Kidney (tissue), 14 donors: ENCODE results near the gene APOBEC3C. TPM values are rescaled to one million over a fixed set of nuclear protein-coding genes. Genes with fewer than 3 reads are reported as not detected.
"Not testable (repeated sequence)": the region's sequence is repeated elsewhere in the genome, so short reads cannot be mapped to it uniquely, and the experiment has no call there.

Experiments used
- DNase-seq, 5 donors: peaks; one replicate each; pipeline ENCODE4 v3.0.0-alpha.2; 2013 to 2020
- FAIRE-seq: peaks from 2 replicates; lab custom pipeline; 2012; peaks lifted over from hg19 to GRCh38; lab: Jason Lieb, UNC
- H3K27ac ChIP-seq, 2 donors: one replicate each; pipeline ENCODE4 v1.7.0; 2013; ENCODE audit warnings: low read depth in 2 of 2, low read length in 2 of 2, inconsistent platforms in 1 of 2
- H3K27me3 ChIP-seq: one replicate; pipeline ENCODE4 v1.7.1; 2013; ENCODE audit warnings: low read length, inconsistent platforms; ENCODE audit not compliant: control insufficient read depth, insufficient read depth
- H3K36me3 ChIP-seq, 3 donors: one replicate each; pipeline versions ENCODE4 v1.7.0 to v1.7.1; 2013; ENCODE audit warnings: low read length in 3 of 3, control low read depth in 1 of 3, inconsistent platforms in 1 of 3; ENCODE audit not compliant: insufficient read depth in 3 of 3, control insufficient read depth in 2 of 3
- H3K4me1 ChIP-seq, 3 donors: one replicate each; pipeline versions ENCODE4 v1.7.0 to v1.7.1; 2013; ENCODE audit warnings: low read length in 3 of 3, inconsistent platforms in 1 of 3, low read depth in 1 of 3; ENCODE audit not compliant: control insufficient read depth in 2 of 3, insufficient read depth in 2 of 3
- H3K4me3 ChIP-seq, 3 donors: one replicate each; pipeline versions ENCODE4 v1.7.0 to v1.8.1; 2013; ENCODE audit warnings: low read length in 3 of 3, control low read depth in 1 of 3, inconsistent platforms in 1 of 3
- H3K9ac ChIP-seq, 3 donors: one replicate each; pipeline versions ENCODE4 v1.7.0 to v1.7.1; 2013; ENCODE audit warnings: low read length in 3 of 3, control low read depth in 1 of 3, inconsistent platforms in 1 of 3
- H3K9me3 ChIP-seq, 3 donors: one replicate each; pipeline versions ENCODE4 v1.7.0 to v1.7.1; 2013; ENCODE audit warnings: low read length in 3 of 3, control low read depth in 1 of 3, inconsistent platforms in 1 of 3; ENCODE audit not compliant: control insufficient read depth in 2 of 3, insufficient read depth in 1 of 3
- intact Hi-C: fragments of 100-400 bp; cut with DNase I; formaldehyde crosslinking; loops from one replicate; pipeline ENCODE4 v1.11.1; 2022
- polyA plus RNA-seq: library from polyadenylated mRNA; stranded (reverse); fragments of 350-450 nt; fragmentation: Illumina TruSeq; extraction: RNeasy Lipid Tissue Mini Kit (QIAGEN cat#74804); gene quantifications from one replicate; pipeline ENCODE4 v1.2.3, GENCODE V29; 2014; ENCODE audit warnings: low read depth, low replicate concordance; ENCODE audit not compliant: insufficient read depth
- total RNA-seq: library from RNA; stranded (reverse); fragmentation: NEBNext Ultra II Directional; extraction: Animal tissue kit (Norgen Biotek cat#: 25700); gene quantifications from one replicate; pipeline ENCODE4 v1.2.1, GENCODE V29; 2021
- TF ChIP-seq, protein P1 (sequence below): IDR thresholded peaks from 3 replicates; pipeline ENCODE4 v1.5.1; 2012; ENCODE audit warnings: mild to moderate bottlenecking, moderate library complexity, borderline replicate concordance; ENCODE audit not compliant: insufficient read depth; ENCODE audit errors: extremely low read depth
- donor health status: control.
- donor health status: control.
- donor health status: control.
- donor health status: control.
- donor health status: control.
- donor health status: DM: yes; HTN: yes; CAD: no.
- donor health status: Normal renal cell carcinoma (clear cell type).

APOBEC3C gene
- total and polyA plus RNA-seq, 2 donors from 2014 or later: 9.5 to 19.8 TPM

DNA sequence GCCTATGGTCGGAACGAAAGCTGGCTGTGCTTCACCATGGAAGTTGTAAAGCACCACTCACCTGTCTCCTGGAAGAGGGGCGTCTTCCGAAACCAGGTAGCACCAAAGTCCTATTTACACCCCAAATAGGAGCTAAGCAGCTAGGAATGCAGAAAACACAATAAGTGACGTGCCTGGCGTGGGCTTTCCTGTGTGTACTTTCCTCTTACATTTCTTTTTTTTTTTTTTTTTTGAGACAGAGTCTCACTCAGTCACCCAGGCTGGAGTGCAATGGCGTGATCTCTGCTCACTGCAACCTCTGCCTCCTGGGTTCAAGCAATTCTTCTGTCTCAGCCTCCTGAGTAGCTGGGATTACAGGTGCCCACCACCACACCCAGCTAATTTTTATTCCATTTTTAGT is 35.4 kb downstream of the APOBEC3C start:
- DNase-seq, FAIRE-seq, H3K4me3 ChIP-seq, H3K27me3 ChIP-seq, H3K27ac ChIP-seq, H3K9me3 ChIP-seq, H3K4me1 ChIP-seq, H3K9ac ChIP-seq, H3K36me3 ChIP-seq, intact Hi-C loops: not testable (repeated sequence)

DNA sequence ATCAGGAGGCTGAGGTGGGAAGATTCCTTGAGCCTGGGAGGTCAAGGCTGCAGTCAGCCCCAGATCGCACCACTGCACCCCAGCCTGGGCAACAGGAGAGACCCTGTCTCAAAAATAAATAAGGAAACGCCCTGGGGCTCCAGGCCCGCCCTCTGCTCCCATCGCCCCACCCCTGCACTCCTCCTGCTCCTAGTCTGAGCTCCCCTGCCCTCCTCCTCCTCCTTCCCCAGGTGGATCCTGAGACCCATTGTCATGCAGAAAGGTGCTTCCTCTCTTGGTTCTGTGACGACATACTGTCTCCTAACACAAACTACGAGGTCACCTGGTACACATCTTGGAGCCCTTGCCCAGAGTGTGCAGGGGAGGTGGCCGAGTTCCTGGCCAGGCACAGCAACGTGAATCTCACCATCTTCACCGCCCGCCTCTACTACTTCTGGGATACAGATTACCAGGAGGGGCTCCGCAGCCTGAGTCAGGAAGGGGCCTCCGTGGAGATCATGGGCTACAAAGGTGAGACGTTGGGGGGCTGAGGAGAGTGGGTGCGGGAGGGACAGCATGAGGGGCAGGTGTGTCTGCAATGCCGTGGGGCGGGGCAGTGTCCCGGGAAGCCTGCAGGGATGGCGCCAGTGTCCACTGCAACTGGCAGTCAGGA is 37.9 kb downstream of the APOBEC3C start:
- FAIRE-seq, H3K9me3 ChIP-seq, H3K4me3 ChIP-seq, intact Hi-C loops, DNase-seq, H3K4me1 ChIP-seq, H3K27ac ChIP-seq, H3K27me3 ChIP-seq, H3K36me3 ChIP-seq, H3K9ac ChIP-seq: not testable (repeated sequence)

DNA sequence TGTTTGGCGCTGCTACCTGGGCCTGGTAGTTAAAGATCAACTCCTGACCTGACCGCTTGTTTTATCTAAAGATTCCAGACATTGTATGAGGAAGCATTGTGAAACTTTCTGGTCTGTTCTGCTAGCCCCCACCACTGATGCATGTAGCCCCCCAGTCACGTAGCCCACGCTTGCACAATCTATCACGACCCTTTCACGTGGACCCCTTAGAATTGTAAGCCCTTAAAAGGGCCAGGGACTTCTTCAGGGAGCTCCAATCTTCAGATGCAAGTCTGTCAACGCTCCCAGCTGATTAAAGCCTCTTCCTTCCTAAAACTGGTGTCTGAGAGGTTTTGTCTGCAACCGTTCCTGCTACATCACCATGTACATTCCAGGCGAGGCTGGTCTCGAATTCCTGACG is 41.6 kb downstream of the APOBEC3C start:
- H3K27ac ChIP-seq: no peak overlapping the region
- no peaks in the 10 kb centered on the region for H3K4me1 ChIP-seq
- TF ChIP-seq, protein P1, sequence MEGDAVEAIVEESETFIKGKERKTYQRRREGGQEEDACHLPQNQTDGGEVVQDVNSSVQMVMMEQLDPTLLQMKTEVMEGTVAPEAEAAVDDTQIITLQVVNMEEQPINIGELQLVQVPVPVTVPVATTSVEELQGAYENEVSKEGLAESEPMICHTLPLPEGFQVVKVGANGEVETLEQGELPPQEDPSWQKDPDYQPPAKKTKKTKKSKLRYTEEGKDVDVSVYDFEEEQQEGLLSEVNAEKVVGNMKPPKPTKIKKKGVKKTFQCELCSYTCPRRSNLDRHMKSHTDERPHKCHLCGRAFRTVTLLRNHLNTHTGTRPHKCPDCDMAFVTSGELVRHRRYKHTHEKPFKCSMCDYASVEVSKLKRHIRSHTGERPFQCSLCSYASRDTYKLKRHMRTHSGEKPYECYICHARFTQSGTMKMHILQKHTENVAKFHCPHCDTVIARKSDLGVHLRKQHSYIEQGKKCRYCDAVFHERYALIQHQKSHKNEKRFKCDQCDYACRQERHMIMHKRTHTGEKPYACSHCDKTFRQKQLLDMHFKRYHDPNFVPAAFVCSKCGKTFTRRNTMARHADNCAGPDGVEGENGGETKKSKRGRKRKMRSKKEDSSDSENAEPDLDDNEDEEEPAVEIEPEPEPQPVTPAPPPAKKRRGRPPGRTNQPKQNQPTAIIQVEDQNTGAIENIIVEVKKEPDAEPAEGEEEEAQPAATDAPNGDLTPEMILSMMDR: no peak
- no peak for DNase-seq
- no peak for FAIRE-seq
- intact Hi-C loops: no loop called here
- no peaks in the 10 kb centered on the region for H3K36me3 ChIP-seq
- no peak overlapping the region for H3K4me3 ChIP-seq
- H3K9me3 ChIP-seq: no peaks in the 10 kb centered on the region
- H3K27me3 ChIP-seq: no peaks in the 10 kb centered on the region
- H3K9ac ChIP-seq: no peak overlapping the region

- H3K27ac ChIP-seq, H3K27me3 ChIP-seq, FAIRE-seq, H3K9me3 ChIP-seq, H3K36me3 ChIP-seq, H3K4me1 ChIP-seq, H3K4me3 ChIP-seq, H3K9ac ChIP-seq, intact Hi-C loops: not testable (repeated sequence)
- DNase-seq: peak in 1 of 5 donors; percentile 13
These were observed 47.2 kb downstream of the APOBEC3C start for GRCh38 chr22:39061290-39061689.

DNA sequence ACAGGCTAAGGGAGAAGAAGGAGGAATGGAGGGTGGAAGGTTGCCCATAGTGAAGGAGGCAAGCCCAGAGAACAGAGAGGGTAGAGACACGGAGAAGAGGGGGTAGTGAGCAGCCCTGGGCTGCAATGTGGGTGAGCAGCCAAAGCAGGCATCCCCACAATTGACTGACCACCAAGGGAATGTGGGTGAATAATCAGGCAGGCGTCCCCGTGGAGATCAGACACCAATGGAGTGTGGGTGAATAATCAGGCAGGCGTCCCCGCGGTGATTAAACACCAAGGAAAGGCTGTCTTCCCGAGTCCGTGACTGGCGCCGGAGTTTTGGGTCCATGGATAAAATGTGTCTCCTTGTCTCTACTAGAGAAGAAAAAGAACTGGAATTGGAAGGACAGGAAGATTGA is 47.9 kb downstream of the APOBEC3C start:
- H3K9ac ChIP-seq, H3K4me1 ChIP-seq, H3K9me3 ChIP-seq, H3K4me3 ChIP-seq, H3K36me3 ChIP-seq, H3K27me3 ChIP-seq, H3K27ac ChIP-seq, intact Hi-C loops, FAIRE-seq: not testable (repeated sequence)
- peak in 1 of 5 donors; percentile 15 for DNase-seq

DNA sequence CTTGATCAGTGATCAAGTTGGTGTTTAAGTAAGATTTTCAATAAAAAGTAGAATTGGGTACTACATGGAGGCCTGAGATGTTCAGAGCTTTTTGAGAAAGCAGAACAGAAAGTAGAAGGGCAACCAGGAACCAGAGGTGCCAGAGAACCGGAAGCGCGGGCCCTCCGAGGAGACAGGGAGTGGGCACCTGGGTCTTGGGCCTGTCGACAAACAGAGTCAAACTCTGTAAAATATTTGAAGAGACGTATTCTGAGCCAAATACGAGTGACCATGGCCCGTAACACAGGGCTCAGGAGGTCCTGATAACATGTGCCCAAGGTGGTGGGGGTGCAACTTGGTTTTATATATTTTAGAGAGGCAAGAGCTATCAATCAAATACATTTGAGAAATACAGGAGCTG is 49.8 kb downstream of the APOBEC3C start:
- H3K36me3 ChIP-seq, H3K27me3 ChIP-seq, H3K4me1 ChIP-seq, H3K9ac ChIP-seq, intact Hi-C loops, H3K27ac ChIP-seq, H3K4me3 ChIP-seq, FAIRE-seq, H3K9me3 ChIP-seq: not testable (repeated sequence)
- DNase-seq: peak in 1 of 5 donors; percentile 7

DNA sequence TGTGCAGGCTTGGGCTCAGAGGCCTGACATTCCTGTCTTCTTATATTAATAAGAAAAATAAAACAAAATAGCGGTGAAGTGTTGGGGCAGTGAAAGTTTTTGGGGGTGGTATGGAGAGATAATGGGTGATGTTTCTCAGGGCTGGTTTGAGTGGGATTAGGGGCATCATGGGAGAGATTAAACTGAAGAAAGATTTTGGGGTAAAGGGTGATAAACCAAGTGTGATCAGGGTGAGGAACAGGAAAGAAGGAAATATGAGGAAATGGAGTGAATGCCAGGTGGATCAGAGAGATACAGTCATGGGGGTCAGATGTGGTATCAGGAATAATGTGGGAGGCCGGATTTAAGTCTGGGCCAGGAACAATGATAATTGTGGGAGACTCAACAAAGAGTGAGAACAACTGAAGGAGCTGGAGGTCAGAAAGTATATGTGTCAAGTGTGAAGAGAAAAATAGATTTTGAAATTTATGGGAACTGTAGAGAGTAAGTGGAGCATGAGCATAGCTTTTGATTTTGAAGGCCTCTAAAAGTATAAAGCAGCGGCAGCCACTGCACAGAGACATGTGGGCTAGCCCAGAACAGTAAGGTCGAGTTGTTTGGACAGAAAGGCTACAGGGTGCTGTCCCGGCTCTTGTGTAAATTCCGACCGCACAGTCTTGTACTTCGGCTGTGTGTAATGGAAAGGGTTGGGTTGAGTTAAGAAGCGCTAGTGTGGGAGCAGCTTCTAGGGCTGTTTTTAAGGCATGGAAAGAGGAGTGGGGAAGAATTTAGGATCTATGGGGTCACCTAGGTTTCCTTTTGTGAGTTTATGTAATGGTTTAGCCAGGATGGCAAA is 52.6 kb downstream of the APOBEC3C start:
- H3K36me3 ChIP-seq, H3K4me3 ChIP-seq, H3K27me3 ChIP-seq, H3K4me1 ChIP-seq, H3K9ac ChIP-seq, H3K27ac ChIP-seq, H3K9me3 ChIP-seq, FAIRE-seq, intact Hi-C loops: not testable (repeated sequence)
- DNase-seq: peak in 1 of 5 donors; percentile 17
